Measurements from ENCODE around the gene SYK.

The SYK gene

DNA sequence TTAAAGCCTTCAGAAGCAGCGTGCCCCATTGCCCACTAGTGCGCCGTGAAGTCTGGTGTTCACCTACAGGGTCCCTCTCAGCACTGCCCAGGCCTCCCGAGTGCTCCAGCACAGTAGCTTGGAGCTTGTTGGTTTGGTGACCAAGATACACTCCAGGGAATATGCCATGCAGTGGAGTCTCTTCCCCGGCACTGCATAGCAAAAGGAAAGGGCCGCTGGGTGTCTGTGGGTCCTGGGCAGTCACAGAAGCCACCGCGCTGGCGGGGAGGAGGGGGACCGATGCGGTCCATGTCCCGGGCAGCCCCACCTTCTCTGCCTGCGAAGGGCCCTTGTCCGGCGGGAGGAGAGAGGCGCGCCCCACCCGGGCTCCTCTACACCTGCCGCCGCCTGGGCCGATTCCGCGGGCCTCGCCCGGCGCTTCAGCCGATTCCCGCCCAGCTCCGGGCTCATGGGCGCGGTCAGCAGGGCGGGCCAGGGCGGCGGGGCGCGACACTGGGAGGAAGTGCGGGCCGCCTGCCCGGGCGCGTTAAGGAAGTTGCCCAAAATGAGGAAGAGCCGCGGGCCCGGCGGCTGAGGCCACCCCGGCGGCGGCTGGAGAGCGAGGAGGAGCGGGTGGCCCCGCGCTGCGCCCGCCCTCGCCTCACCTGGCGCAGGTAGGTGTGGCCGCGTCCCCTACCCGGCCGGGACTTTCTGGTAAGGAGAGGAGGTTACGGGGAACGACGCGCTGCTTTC lies at the start of gene SYK:
Gene SYK, plus strand, starts transcription at position 579 of the 732 bp plus-strand sequence. CDS start 42,080 bp downstream, outside the sequence.
- Histone ChIP-seq H3K36me3 (ENCODE audit: control insufficient read depth in 2 of 2, insufficient read depth in 1 of 2, low read length in 2 of 2) (no peaks in the 10 kb centered on the region), H3K27ac (ENCODE audit: extremely low read depth, low read depth, low read length) (peak within 1 kb of the TSS; percentile 86), H3K4me1 (ENCODE audit: control insufficient read depth, insufficient read depth, low read length) (peaks cover 13% of the 10 kb centered on the region), H3K4me3 (ENCODE audit: low read depth, low read length) (peak within 1 kb of the TSS; percentile 72), H3K9me3 (ENCODE audit: control insufficient read depth, insufficient read depth, low read depth, low read length) (no peaks in the 10 kb centered on the region)
- CTCF ChIA-PET, result interaction anchor here (0.7 to 0.9 kb wide), 2 partner anchors 12 to 69 kb away, joined by 3 to 4 read pairs; no protein-coding TSS in a partner anchor
- POLR2A ChIA-PET, result interaction anchor here (0.5 to 1.7 kb wide), 4 partner anchors 14 to 1949 kb away, joined by 3 to 8 read pairs (median 4); no protein-coding TSS in a partner anchor
- TF ChIP-seq ZNF544 (tag by site-specific recombination; IDR thresholded peaks at IDR 0.05) (no peak), ZNF600 (tag by site-specific recombination; IDR thresholded peaks at IDR 0.05) (peak; percentile 33), ZSCAN16 (tag by site-specific recombination; IDR thresholded peaks at IDR 0.05) (no peak), ZNF792 (tag by site-specific recombination; IDR thresholded peaks at IDR 0.05) (no peak), ZFP37 (tag by site-specific recombination; IDR thresholded peaks at IDR 0.05) (no peak), ZBTB48 (tag by site-specific recombination; IDR thresholded peaks at IDR 0.05) (no peak), ZNF169 (tag by site-specific recombination; IDR thresholded peaks at IDR 0.05) (no peak), SP7 (tag by site-specific recombination; IDR thresholded peaks at IDR 0.05) (no peak), INSM2 (tag by site-specific recombination; IDR thresholded peaks at IDR 0.05) (no peak), ZBTB17 (tag by site-specific recombination; IDR thresholded peaks at IDR 0.05) (no peak), ZNF76 (tag by site-specific recombination; IDR thresholded peaks at IDR 0.05; ENCODE audit: borderline replicate concordance, low read depth) (no peak; the same call in 1 of the 2 replicates), ZNF354C (tag by site-specific recombination; IDR thresholded peaks at IDR 0.05; ENCODE audit: borderline replicate concordance, low read depth) (no peak), ZNF639 (tag by site-specific recombination; IDR thresholded peaks at IDR 0.05) (no peak), ZNF426 (tag by site-specific recombination; IDR thresholded peaks at IDR 0.05) (no peak), ZBTB7A (tag by site-specific recombination; IDR thresholded peaks at IDR 0.05; ENCODE audit: low read depth) (no peak), ZNF16 (tag by site-specific recombination; IDR thresholded peaks at IDR 0.05; ENCODE audit: low read depth) (no peak), GFI1B (tag by site-specific recombination; IDR thresholded peaks at IDR 0.05) (no peak), PBX3 (CRISPR knock-in tag; IDR thresholded peaks at IDR 0.05) (peak; percentile 84; the same call in 1 of the 2 replicates), PRDM4 (tag by site-specific recombination; IDR thresholded peaks at IDR 0.05) (no peak), ZNF10 (tag by site-specific recombination; IDR thresholded peaks at IDR 0.05) (no peak), ZNF341 (tag by site-specific recombination; IDR thresholded peaks at IDR 0.05; ENCODE audit: low read depth) (peak; percentile 81), ZNF155 (tag by site-specific recombination; IDR thresholded peaks at IDR 0.05) (no peak), PRDM6 (tag by site-specific recombination; IDR thresholded peaks at IDR 0.05) (no peak), ZNF19 (tag by site-specific recombination; IDR thresholded peaks at IDR 0.05; ENCODE audit: low read depth) (no peak)
- TF ChIP-seq, protein P1, sequence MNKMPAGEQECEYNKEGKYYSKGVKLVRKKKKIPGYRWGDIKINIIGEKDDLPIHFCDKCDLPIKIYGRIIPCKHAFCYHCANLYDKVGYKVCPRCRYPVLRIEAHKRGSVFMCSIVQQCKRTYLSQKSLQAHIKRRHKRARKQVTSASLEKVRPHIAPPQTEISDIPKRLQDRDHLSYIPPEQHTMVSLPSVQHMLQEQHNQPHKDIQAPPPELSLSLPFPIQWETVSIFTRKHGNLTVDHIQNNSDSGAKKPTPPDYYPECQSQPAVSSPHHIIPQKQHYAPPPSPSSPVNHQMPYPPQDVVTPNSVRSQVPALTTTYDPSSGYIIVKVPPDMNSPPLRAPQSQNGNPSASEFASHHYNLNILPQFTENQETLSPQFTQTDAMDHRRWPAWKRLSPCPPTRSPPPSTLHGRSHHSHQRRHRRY (tag by site-specific recombination; IDR thresholded peaks at IDR 0.05), result no peak
- TF ChIP-seq, protein P2, sequence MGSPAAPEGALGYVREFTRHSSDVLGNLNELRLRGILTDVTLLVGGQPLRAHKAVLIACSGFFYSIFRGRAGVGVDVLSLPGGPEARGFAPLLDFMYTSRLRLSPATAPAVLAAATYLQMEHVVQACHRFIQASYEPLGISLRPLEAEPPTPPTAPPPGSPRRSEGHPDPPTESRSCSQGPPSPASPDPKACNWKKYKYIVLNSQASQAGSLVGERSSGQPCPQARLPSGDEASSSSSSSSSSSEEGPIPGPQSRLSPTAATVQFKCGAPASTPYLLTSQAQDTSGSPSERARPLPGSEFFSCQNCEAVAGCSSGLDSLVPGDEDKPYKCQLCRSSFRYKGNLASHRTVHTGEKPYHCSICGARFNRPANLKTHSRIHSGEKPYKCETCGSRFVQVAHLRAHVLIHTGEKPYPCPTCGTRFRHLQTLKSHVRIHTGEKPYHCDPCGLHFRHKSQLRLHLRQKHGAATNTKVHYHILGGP (tag by site-specific recombination; IDR thresholded peaks at IDR 0.05), result no peak

All from HEK293 (cell line).